ENCODE measurements around the gene SLC27A5. TPM values are rescaled to one million over a fixed set of nuclear protein-coding genes. Genes with fewer than 3 reads are reported as not detected.

The SLC27A5 gene
- total and polyA plus RNA-seq, 2 of the 13 experiments (the other 11 are each of a cell fraction or from before 2014, with no cell fraction given) = 30.3 to 40.2 TPM

GRCh38 chr19:58519355-58520256, 7.8 kb upstream of the SLC27A5 start, which contains the start of gene ZBTB45 (continued):
- no peak; the same call in 1 of the 2 replicates for TF ChIP-seq DNMT3B (CRISPR knock-in tag; conservative IDR thresholded peaks at IDR 0.05)
- peak; percentile 99 for TF ChIP-seq KDM2A (CRISPR knock-in tag; IDR thresholded peaks at IDR 0.05; ENCODE audit: borderline replicate concordance, low read depth)
- peak; percentile 28; the same call in 1 of the 2 replicates for TF ChIP-seq BRF2 (CRISPR knock-in tag; IDR thresholded peaks at IDR 0.05)
- TF ChIP-seq SYNCRIP (IDR thresholded peaks at IDR 0.05; ENCODE audit: insufficient read depth, low read depth, low read length) = no peak
- TF ChIP-seq ZNF234 (CRISPR knock-in tag; conservative IDR thresholded peaks at IDR 0.05) = peak; percentile 86; the same call in 1 of the 2 replicates
- TF ChIP-seq ZFP36L1 (CRISPR knock-in tag; IDR thresholded peaks at IDR 0.05) = peak; percentile 81
- 0 out of 2 replicates have a peak, but pooled peaks have one; percentile 75 for TF ChIP-seq NCOR1 (IDR thresholded peaks at IDR 0.05; ENCODE audit: borderline replicate concordance, low read length)
- TF ChIP-seq GZF1 (CRISPR knock-in tag; IDR thresholded peaks at IDR 0.05) = 0 out of 2 replicates have a peak, but pooled peaks have one; percentile 11
- peak; percentile 56 for TF ChIP-seq FOXP4 (CRISPR knock-in tag; IDR thresholded peaks at IDR 0.05)
- TF ChIP-seq ZNF207 (IDR thresholded peaks at IDR 0.05; ENCODE audit: borderline replicate concordance) = no peak
- peak; percentile 94 for TF ChIP-seq ZNF580 (CRISPR knock-in tag; IDR thresholded peaks at IDR 0.05; ENCODE audit: borderline replicate concordance, low read depth)
- TF ChIP-seq TRAFD1 (CRISPR knock-in tag; IDR thresholded peaks at IDR 0.05; ENCODE audit: borderline replicate concordance) = no peak; the same call in 1 of the 2 replicates
- peak; percentile 98 for TF ChIP-seq KLF12 (CRISPR knock-in tag; IDR thresholded peaks at IDR 0.05; ENCODE audit: borderline replicate concordance)
- peak; percentile 97 for TF ChIP-seq RNF219 (CRISPR knock-in tag; IDR thresholded peaks at IDR 0.05)
- peak; percentile 96 for TF ChIP-seq IKZF5 (CRISPR knock-in tag; IDR thresholded peaks at IDR 0.05)
- TF ChIP-seq RBFOX2 (IDR thresholded peaks at IDR 0.05; ENCODE audit: low read depth, low read length) = peak; percentile 93
- TF ChIP-seq ZNF33A (CRISPR knock-in tag; IDR thresholded peaks at IDR 0.05; ENCODE audit: borderline replicate concordance) = peak; percentile 97
- peak; percentile 74 for TF ChIP-seq SP2 (CRISPR knock-in tag; IDR thresholded peaks at IDR 0.05)
- no peak for TF ChIP-seq ZNF101 (CRISPR knock-in tag; IDR thresholded peaks at IDR 0.05; ENCODE audit: borderline replicate concordance, low read depth)

All from HepG2 (cell line).